KMS-11 (cell line): ENCODE data around the gene ARHGAP8.

Experiments used
- H2AFZ ChIP-seq: fragments of 200-600 bp; sonication (generic); 2 replicates; pipeline ENCODE4 v1.6.1; 2016; ENCODE audit warnings: antibody characterized with exemption, mixed run types, low read depth
- H3K27ac ChIP-seq: fragments of 200-600 bp; sonication (generic); 2 replicates; pipeline ENCODE4 v1.6.1; 2016; ENCODE audit warnings: mild to moderate bottlenecking, mixed run types
- H3K27me3 ChIP-seq: fragments of 200-600 bp; sonication (generic); 2 replicates; pipeline ENCODE4 v1.6.1; 2017; ENCODE audit warnings: mild to moderate bottlenecking, low read depth, mixed run types, moderate library complexity; ENCODE audit not compliant: insufficient read depth
- H3K36me3 ChIP-seq: fragments of 200-600 bp; sonication (generic); 2 replicates; pipeline ENCODE4 v1.6.1; 2017; ENCODE audit warnings: mild to moderate bottlenecking, mixed run types; ENCODE audit not compliant: insufficient read depth
- H3K4me1 ChIP-seq: fragments of 200-600 bp; sonication (generic); 2 replicates; pipeline ENCODE4 v1.6.1; 2016; ENCODE audit warnings: mild to moderate bottlenecking, low read depth, mixed run types; ENCODE audit not compliant: poor library complexity, severe bottlenecking
- H3K4me2 ChIP-seq: fragments of 200-600 bp; sonication (generic); 2 replicates; pipeline ENCODE4 v1.7.0; 2016; ENCODE audit warnings: mild to moderate bottlenecking, mixed run types
- H3K4me3 ChIP-seq: fragments of 200-600 bp; sonication (generic); IDR thresholded peaks from 2 replicates; pipeline ENCODE4 v1.6.1; 2017; ENCODE audit warnings: low read depth, low read length, mixed read lengths; ENCODE audit not compliant: insufficient read depth
- H3K79me2 ChIP-seq: fragments of 200-600 bp; sonication (generic); 2 replicates; pipeline ENCODE4 v1.6.1; 2016; ENCODE audit warnings: low read depth, mixed run types; ENCODE audit not compliant: insufficient read depth
- H3K9ac ChIP-seq: fragments of 200-600 bp; sonication (generic); 2 replicates; pipeline ENCODE4 v1.6.1; 2016; ENCODE audit warnings: mild to moderate bottlenecking, mixed run types
- H4K20me1 ChIP-seq: fragments of 200-600 bp; sonication (generic); 2 replicates; pipeline ENCODE4 v1.6.1; 2016; ENCODE audit warnings: mild to moderate bottlenecking, mixed run types; ENCODE audit not compliant: insufficient read depth
- CTCF ChIP-seq: fragments of 200-600 bp; sonication (generic); conservative IDR thresholded peaks from 2 replicates; pipeline ENCODE4 v1.6.1; 2017; ENCODE audit warnings: low read depth, mild to moderate bottlenecking, antibody characterized with exemption, low read length, moderate library complexity, mixed read lengths

Gene ARHGAP8

GRCh38 chr22:44889255-44889878 lies 137.0 kb downstream of the ARHGAP8 start:
- Histone ChIP-seq H3K4me3 (no peak overlapping the region), H3K4me1 (no peaks in the 10 kb centered on the region), H4K20me1 (no peaks in the 10 kb centered on the region), H3K9ac (no peak overlapping the region), H3K27ac (no peak overlapping the region), H3K36me3 (no peaks in the 10 kb centered on the region), H3K79me2 (no peaks in the 10 kb centered on the region), H3K27me3 (peaks cover 5% of the 10 kb centered on the region; the same call in 1 of the 2 replicates), H2AFZ (no peak overlapping the region), H3K4me2 (no peak overlapping the region)
- no peak for TF ChIP-seq CTCF

- H3K27ac ChIP-seq: no peak overlapping the region
- no peak for TF ChIP-seq CTCF
- H2AFZ ChIP-seq: no peak overlapping the region
- H3K4me2 ChIP-seq: no peak overlapping the region
- H4K20me1 ChIP-seq: no peaks in the 10 kb centered on the region
- no peak overlapping the region for H3K4me3 ChIP-seq
- no peaks in the 10 kb centered on the region for H3K36me3 ChIP-seq
- no peaks in the 10 kb centered on the region for H3K79me2 ChIP-seq
- H3K27me3 ChIP-seq: peaks cover 5% of the 10 kb centered on the region; the same call in 1 of the 2 replicates
- no peaks in the 10 kb centered on the region for H3K4me1 ChIP-seq
- H3K9ac ChIP-seq: no peak overlapping the region
These were observed 138.3 kb downstream of the ARHGAP8 start for GRCh38 chr22:44890416-44891292.

GRCh38 chr22:44891293-44891747 lies 138.9 kb downstream of the ARHGAP8 start:
- Histone ChIP-seq H3K4me2 (no peak overlapping the region), H3K79me2 (no peaks in the 10 kb centered on the region), H2AFZ (no peak overlapping the region), H3K9ac (no peak overlapping the region), H3K27ac (no peak overlapping the region), H3K4me3 (no peak overlapping the region), H3K4me1 (no peaks in the 10 kb centered on the region), H3K36me3 (no peaks in the 10 kb centered on the region), H4K20me1 (no peaks in the 10 kb centered on the region), H3K27me3 (peaks cover under 1% of the 10 kb centered on the region; the same call in 1 of the 2 replicates)
- TF ChIP-seq CTCF: no peak

- no peaks in the 10 kb centered on the region for H3K36me3 ChIP-seq
- H4K20me1 ChIP-seq: no peaks in the 10 kb centered on the region
- H3K79me2 ChIP-seq: no peaks in the 10 kb centered on the region
- no peaks in the 10 kb centered on the region for H3K4me1 ChIP-seq
- TF ChIP-seq CTCF: no peak
- no peak overlapping the region for H3K9ac ChIP-seq
- no peaks in the 10 kb centered on the region; the same call in 1 of the 2 replicates for H3K27me3 ChIP-seq
- H3K4me3 ChIP-seq: no peak overlapping the region
- no peak overlapping the region for H3K4me2 ChIP-seq
- no peak overlapping the region for H3K27ac ChIP-seq
- no peak overlapping the region for H2AFZ ChIP-seq
These were observed 139.4 kb downstream of the ARHGAP8 start for GRCh38 chr22:44891791-44892190.
